Measurements from ENCODE around the gene TUBA4A. TPM values are rescaled to one million over a fixed set of nuclear protein-coding genes. Genes with fewer than 3 reads are reported as not detected.

Gene TUBA4A
- total RNA-seq, 1 donor from 2014 or later: 47.9 TPM

- DNase-seq (ENCODE audit: low read depth) (no peak), FAIRE-seq (no peak)
- Histone ChIP-seq H3K4me3 (ENCODE audit: low read depth, low read length) (no peak overlapping the region), H3K36me3 (ENCODE audit: control insufficient read depth, insufficient read depth, low read length) (peaks cover 33% of the 10 kb centered on the region), H3K27me3 (ENCODE audit: control insufficient read depth, insufficient read depth, low read length) (no peaks in the 10 kb centered on the region)
- TF ChIP-seq CTCF (IDR thresholded peaks at IDR 0.05; ENCODE audit: insufficient read depth, low read length, severe bottlenecking): no peak
Observed at GRCh38 chr2:219284501-219285372, 31.0 kb upstream of the TUBA4A start.

GRCh38 chr2:219282943-219283581, 29.3 kb upstream of the TUBA4A start:
- Histone ChIP-seq H3K4me3 (ENCODE audit: low read depth, low read length) (no peak overlapping the region), H3K27me3 (ENCODE audit: control insufficient read depth, insufficient read depth, low read length) (no peaks in the 10 kb centered on the region), H3K36me3 (ENCODE audit: control insufficient read depth, insufficient read depth, low read length) (peaks cover 33% of the 10 kb centered on the region)
- DNase-seq (ENCODE audit: low read depth) (no peak), FAIRE-seq (no peak)
- no peak for TF ChIP-seq CTCF (IDR thresholded peaks at IDR 0.05; ENCODE audit: insufficient read depth, low read length, severe bottlenecking)

- TF ChIP-seq CTCF (IDR thresholded peaks at IDR 0.05; ENCODE audit: insufficient read depth, low read length, severe bottlenecking): no peak
- no peak for DNase-seq (ENCODE audit: low read depth)
- no peak for FAIRE-seq
- H3K27me3 ChIP-seq (ENCODE audit: control insufficient read depth, insufficient read depth, low read length): no peaks in the 10 kb centered on the region
- peaks cover 33% of the 10 kb centered on the region for H3K36me3 ChIP-seq (ENCODE audit: control insufficient read depth, insufficient read depth, low read length)
- H3K4me3 ChIP-seq (ENCODE audit: low read depth, low read length): no peak overlapping the region
Observed at GRCh38 chr2:219282375-219282774, 28.7 kb upstream of the TUBA4A start.

GRCh38 chr2:219281588-219281987, 27.9 kb upstream of the TUBA4A start:
- DNase-seq (ENCODE audit: low read depth) (no peak), FAIRE-seq (no peak)
- Histone ChIP-seq H3K4me3 (ENCODE audit: low read depth, low read length) (no peak overlapping the region), H3K27me3 (ENCODE audit: control insufficient read depth, insufficient read depth, low read length) (no peaks in the 10 kb centered on the region), H3K36me3 (ENCODE audit: control insufficient read depth, insufficient read depth, low read length) (peaks cover 33% of the 10 kb centered on the region)
- TF ChIP-seq CTCF (IDR thresholded peaks at IDR 0.05; ENCODE audit: insufficient read depth, low read length, severe bottlenecking): no peak

GRCh38 chr2:219280651-219281050, 26.9 kb upstream of the TUBA4A start:
- DNase-seq (ENCODE audit: low read depth) (no peak), FAIRE-seq (no peak)
- H3K4me3 ChIP-seq (ENCODE audit: low read depth, low read length): no peak overlapping the region
- no peaks in the 10 kb centered on the region for H3K27me3 ChIP-seq (ENCODE audit: control insufficient read depth, insufficient read depth, low read length)
- TF ChIP-seq CTCF (IDR thresholded peaks at IDR 0.05; ENCODE audit: insufficient read depth, low read length, severe bottlenecking): no peak
- H3K36me3 ChIP-seq (ENCODE audit: control insufficient read depth, insufficient read depth, low read length): peaks cover 31% of the 10 kb centered on the region
